PC-9 (cell line): ENCODE data around the gene RPL10A.
"Not testable (repeated sequence)": the region's sequence is repeated elsewhere in the genome, so short reads cannot be mapped to it uniquely, and the experiment has no call there.

Source experiments
- EZH2 ChIP-seq: fragments of 200-600 bp; sonication (generic); IDR thresholded peaks from 2 replicates; pipeline ENCODE4 v1.8.0; 2017; ENCODE audit warnings: antibody characterized with exemption, low read depth
- TF ChIP-seq, protein P1 (sequence below): fragments of 200-600 bp; sonication (generic); conservative IDR thresholded peaks from 2 replicates; pipeline ENCODE4 v1.6.1; 2017; ENCODE audit warnings: mixed run types, antibody characterized with exemption, mild to moderate bottlenecking, moderate library complexity

DNA sequence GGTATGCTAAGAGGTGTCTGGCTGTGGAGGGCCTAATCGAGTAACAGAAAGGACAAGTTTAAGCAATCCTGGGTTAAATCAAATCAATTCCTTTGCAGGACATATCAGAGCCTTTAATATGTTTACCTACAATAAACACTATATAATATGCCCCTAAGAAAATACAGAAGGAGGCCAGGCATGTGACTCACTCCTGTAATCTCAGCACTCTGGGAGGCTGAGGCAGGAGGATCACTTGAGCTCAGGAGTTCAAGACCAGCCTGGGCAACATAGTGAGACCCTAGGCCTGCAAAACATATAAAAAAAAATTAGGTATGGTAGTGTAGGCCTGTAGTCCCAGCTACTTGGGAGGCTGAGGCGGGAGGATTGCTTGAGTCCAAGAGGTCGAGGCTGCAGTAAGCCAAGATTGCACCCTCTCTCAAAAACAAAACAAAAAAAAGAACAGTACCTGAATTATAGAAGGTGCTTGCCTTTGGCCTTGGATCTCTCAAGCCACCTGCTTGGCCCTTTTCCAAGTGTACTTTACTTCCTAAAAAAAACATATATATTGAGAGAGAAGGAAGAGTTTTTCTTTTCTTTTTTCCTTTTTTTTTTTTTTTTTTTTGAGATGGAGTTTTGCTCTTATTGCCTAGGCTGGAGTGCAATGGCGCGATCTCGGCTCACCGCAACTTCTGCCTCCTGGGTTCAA lies 29.7 kb upstream of the RPL10A start:
- TF ChIP-seq, protein P1, sequence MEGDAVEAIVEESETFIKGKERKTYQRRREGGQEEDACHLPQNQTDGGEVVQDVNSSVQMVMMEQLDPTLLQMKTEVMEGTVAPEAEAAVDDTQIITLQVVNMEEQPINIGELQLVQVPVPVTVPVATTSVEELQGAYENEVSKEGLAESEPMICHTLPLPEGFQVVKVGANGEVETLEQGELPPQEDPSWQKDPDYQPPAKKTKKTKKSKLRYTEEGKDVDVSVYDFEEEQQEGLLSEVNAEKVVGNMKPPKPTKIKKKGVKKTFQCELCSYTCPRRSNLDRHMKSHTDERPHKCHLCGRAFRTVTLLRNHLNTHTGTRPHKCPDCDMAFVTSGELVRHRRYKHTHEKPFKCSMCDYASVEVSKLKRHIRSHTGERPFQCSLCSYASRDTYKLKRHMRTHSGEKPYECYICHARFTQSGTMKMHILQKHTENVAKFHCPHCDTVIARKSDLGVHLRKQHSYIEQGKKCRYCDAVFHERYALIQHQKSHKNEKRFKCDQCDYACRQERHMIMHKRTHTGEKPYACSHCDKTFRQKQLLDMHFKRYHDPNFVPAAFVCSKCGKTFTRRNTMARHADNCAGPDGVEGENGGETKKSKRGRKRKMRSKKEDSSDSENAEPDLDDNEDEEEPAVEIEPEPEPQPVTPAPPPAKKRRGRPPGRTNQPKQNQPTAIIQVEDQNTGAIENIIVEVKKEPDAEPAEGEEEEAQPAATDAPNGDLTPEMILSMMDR, result not testable (repeated sequence)
- not testable (repeated sequence) for TF ChIP-seq EZH2
